ENCODE measurements around the gene PAFAH1B1.
"Not testable (repeated sequence)": the region's sequence is repeated elsewhere in the genome, so short reads cannot be mapped to it uniquely, and the experiment has no call there.

The PAFAH1B1 gene

GRCh38 chr17:2566056-2566455 lies 27.4 kb upstream of the PAFAH1B1 start:
- H2BK5ac ChIP-seq (ENCODE audit: low read depth, low read length, poor library complexity, severe bottlenecking): no peak overlapping the region
- no peak overlapping the region for H3K18ac ChIP-seq (ENCODE audit: low read depth in 1 of 2, low read length in 2 of 2)
- H3K4me1 ChIP-seq (ENCODE audit: control insufficient read depth, insufficient read depth, low read depth, low read length): no peaks in the 10 kb centered on the region
- H3K9ac ChIP-seq (ENCODE audit: low read length): no peak overlapping the region
- no peak overlapping the region for H3K23ac ChIP-seq (ENCODE audit: low read length in 2 of 2)
- no peak overlapping the region for H3K4ac ChIP-seq (ENCODE audit: low read depth in 1 of 2, low read length in 2 of 2)
- 71% methylated on average over 3 of the region's 3 CpGs for WGBS
- no peak overlapping the region for H2BK15ac ChIP-seq (ENCODE audit: low read depth, poor library complexity, severe bottlenecking)
- no peak overlapping the region for H2AK5ac ChIP-seq (ENCODE audit: low read length, severe bottlenecking)
- no peak overlapping the region for H2BK12ac ChIP-seq (ENCODE audit: low read length in 2 of 2)
- H3K4me3 ChIP-seq (ENCODE audit: insufficient read depth in 1 of 2, low read depth in 1 of 2, low read length in 2 of 2): no peak overlapping the region
- no peaks in the 10 kb centered on the region for H3K79me1 ChIP-seq (replicated peaks; ENCODE audit: low read length, poor library complexity, severe bottlenecking)
- no peak overlapping the region for H4K8ac ChIP-seq (ENCODE audit: low read length)
- no peak overlapping the region for H3K14ac ChIP-seq (ENCODE audit: low read length in 2 of 2)
- peaks cover 2% of the 10 kb centered on the region for H3K9me3 ChIP-seq (ENCODE audit: control insufficient read depth, low read length)
- no peak for DNase-seq
- H3K4me2 ChIP-seq (ENCODE audit: low read length, poor library complexity, severe bottlenecking): no peak overlapping the region
- no peak overlapping the region for H2AFZ ChIP-seq (ENCODE audit: low read depth, low read length)
- peaks cover 0 to 5% of the 10 kb centered on the region in 2 experiments for H3K27me3 ChIP-seq (ENCODE audit: control insufficient read depth in 1 of 2, insufficient read depth in 1 of 2, low read length in 2 of 2)
- H3K27ac ChIP-seq (ENCODE audit: low read length, poor library complexity, severe bottlenecking): no peak overlapping the region
- H4K91ac ChIP-seq (ENCODE audit: low read length): no peak overlapping the region
- H2BK120ac ChIP-seq (ENCODE audit: low read depth, low read length): no peak overlapping the region
- no peaks in the 10 kb centered on the region for H3K36me3 ChIP-seq (ENCODE audit: control insufficient read depth in 1 of 2, insufficient read depth in 2 of 2, low read depth in 1 of 2, low read length in 2 of 2)

GRCh38 chr17:2571523-2572303 lies 21.7 kb upstream of the PAFAH1B1 start:
- Histone ChIP-seq H3K23ac (ENCODE audit: low read length in 2 of 2) (no peak overlapping the region), H3K79me1 (replicated peaks; ENCODE audit: low read length, poor library complexity, severe bottlenecking) (no peaks in the 10 kb centered on the region), H3K27ac (ENCODE audit: low read length, poor library complexity, severe bottlenecking) (no peak overlapping the region), H3K4me2 (ENCODE audit: low read length, poor library complexity, severe bottlenecking) (no peak overlapping the region), H3K9ac (ENCODE audit: low read length) (no peak overlapping the region), H2BK120ac (ENCODE audit: low read depth, low read length) (no peak overlapping the region), H4K91ac (ENCODE audit: low read length) (no peak overlapping the region), H4K8ac (ENCODE audit: low read length) (no peak overlapping the region), H3K4me3 (ENCODE audit: insufficient read depth in 1 of 2, low read depth in 1 of 2, low read length in 2 of 2) (no peak overlapping the region), H2BK15ac (ENCODE audit: low read depth, poor library complexity, severe bottlenecking) (no peak overlapping the region), H3K4me1 (ENCODE audit: control insufficient read depth, insufficient read depth, low read depth, low read length) (no peaks in the 10 kb centered on the region), H3K9me3 (ENCODE audit: control insufficient read depth, low read length) (no peaks in the 10 kb centered on the region), H3K27me3 (ENCODE audit: control insufficient read depth in 1 of 2, insufficient read depth in 1 of 2, low read length in 2 of 2) (peaks cover 0 to 10% of the 10 kb centered on the region in 2 experiments), H3K4ac (ENCODE audit: low read depth in 1 of 2, low read length in 2 of 2) (no peak overlapping the region), H3K18ac (ENCODE audit: low read depth in 1 of 2, low read length in 2 of 2) (no peak overlapping the region), H3K14ac (ENCODE audit: low read length in 2 of 2) (no peak overlapping the region), H2AFZ (ENCODE audit: low read depth, low read length) (no peak overlapping the region), H2BK12ac (ENCODE audit: low read length in 2 of 2) (no peak overlapping the region), H3K36me3 (ENCODE audit: control insufficient read depth in 1 of 2, insufficient read depth in 2 of 2, low read depth in 1 of 2, low read length in 2 of 2) (no peaks in the 10 kb centered on the region), H2AK5ac (ENCODE audit: low read length, severe bottlenecking) (no peak overlapping the region), H2BK5ac (ENCODE audit: low read depth, low read length, poor library complexity, severe bottlenecking) (no peak overlapping the region)
- WGBS: 100% methylated on average over 1 of the region's 4 CpGs
- DNase-seq: no peak

- H2BK120ac ChIP-seq (ENCODE audit: low read depth, low read length); H3K9ac ChIP-seq (ENCODE audit: low read length); H3K9me3 ChIP-seq (ENCODE audit: control insufficient read depth, low read length); H2BK5ac ChIP-seq (ENCODE audit: low read depth, low read length, poor library complexity, severe bottlenecking); DNase-seq; H2AK5ac ChIP-seq (ENCODE audit: low read length, severe bottlenecking); H3K36me3 ChIP-seq (ENCODE audit: control insufficient read depth in 1 of 2, insufficient read depth in 2 of 2, low read depth in 1 of 2, low read length in 2 of 2); H3K18ac ChIP-seq (ENCODE audit: low read depth in 1 of 2, low read length in 2 of 2); H4K8ac ChIP-seq (ENCODE audit: low read length); H3K14ac ChIP-seq (ENCODE audit: low read length in 2 of 2); H2AFZ ChIP-seq (ENCODE audit: low read depth, low read length); H3K4ac ChIP-seq (ENCODE audit: low read depth in 1 of 2, low read length in 2 of 2); H3K4me1 ChIP-seq (ENCODE audit: control insufficient read depth, insufficient read depth, low read depth, low read length); H2BK12ac ChIP-seq (ENCODE audit: low read length in 2 of 2); H3K4me3 ChIP-seq (ENCODE audit: insufficient read depth in 1 of 2, low read depth in 1 of 2, low read length in 2 of 2); H3K23ac ChIP-seq (ENCODE audit: low read length in 2 of 2); H3K79me1 ChIP-seq (replicated peaks; ENCODE audit: low read length, poor library complexity, severe bottlenecking); H4K91ac ChIP-seq (ENCODE audit: low read length); H3K4me2 ChIP-seq (ENCODE audit: low read length, poor library complexity, severe bottlenecking); H3K27ac ChIP-seq (ENCODE audit: low read length, poor library complexity, severe bottlenecking); H3K27me3 ChIP-seq (ENCODE audit: control insufficient read depth in 1 of 2, insufficient read depth in 1 of 2, low read length in 2 of 2); H2BK15ac ChIP-seq (ENCODE audit: low read depth, poor library complexity, severe bottlenecking): not testable (repeated sequence)
- 86% methylated on average over 7 of the region's 7 CpGs for WGBS
These were observed 21.2 kb upstream of the PAFAH1B1 start for GRCh38 chr17:2572304-2572609.

- whole genome bisulfite sequencing: 87% methylated on average over 3 of the region's 4 CpGs
- Histone ChIP-seq H4K91ac (ENCODE audit: low read length) (no peak overlapping the region), H2AFZ (ENCODE audit: low read depth, low read length) (no peak overlapping the region), H3K9me3 (ENCODE audit: control insufficient read depth, low read length) (no peaks in the 10 kb centered on the region), H3K18ac (ENCODE audit: low read depth in 1 of 2, low read length in 2 of 2) (no peak overlapping the region), H3K4me3 (ENCODE audit: insufficient read depth in 1 of 2, low read depth in 1 of 2, low read length in 2 of 2) (no peak overlapping the region), H2BK5ac (ENCODE audit: low read depth, low read length, poor library complexity, severe bottlenecking) (no peak overlapping the region), H2BK12ac (ENCODE audit: low read length in 2 of 2) (no peak overlapping the region), H3K27ac (ENCODE audit: low read length, poor library complexity, severe bottlenecking) (no peak overlapping the region), H4K8ac (ENCODE audit: low read length) (no peak overlapping the region), H3K4ac (ENCODE audit: low read depth in 1 of 2, low read length in 2 of 2) (no peak overlapping the region), H3K4me1 (ENCODE audit: control insufficient read depth, insufficient read depth, low read depth, low read length) (no peaks in the 10 kb centered on the region), H2AK5ac (ENCODE audit: low read length, severe bottlenecking) (no peak overlapping the region), H2BK120ac (ENCODE audit: low read depth, low read length) (no peak overlapping the region), H3K27me3 (ENCODE audit: control insufficient read depth in 1 of 2, insufficient read depth in 1 of 2, low read length in 2 of 2) (peaks cover 6 to 7% of the 10 kb centered on the region in 2 experiments), H3K14ac (ENCODE audit: low read length in 2 of 2) (no peak overlapping the region), H3K4me2 (ENCODE audit: low read length, poor library complexity, severe bottlenecking) (no peak overlapping the region), H3K79me1 (replicated peaks; ENCODE audit: low read length, poor library complexity, severe bottlenecking) (no peaks in the 10 kb centered on the region), H3K23ac (ENCODE audit: low read length in 2 of 2) (no peak overlapping the region), H3K36me3 (ENCODE audit: control insufficient read depth in 1 of 2, insufficient read depth in 2 of 2, low read depth in 1 of 2, low read length in 2 of 2) (no peaks in the 10 kb centered on the region), H2BK15ac (ENCODE audit: low read depth, poor library complexity, severe bottlenecking) (no peak overlapping the region), H3K9ac (ENCODE audit: low read length) (no peak overlapping the region)
- DNase-seq: no peak
These were observed 13.3 kb upstream of the PAFAH1B1 start for GRCh38 chr17:2580151-2580550.

All from mesenchymal stem cell (in vitro differentiated cells and primary cell).